Esophagus squamous epithelium (tissue), 4 donors: ENCODE results near the gene ARHGEF28.

Source experiments
- CTCF ChIP-seq, 6 experiments: fragments of 450-650 bp in 4 of 6; fragments of 200-600 bp in 2 of 6; sonication (generic) in 2 of 6; IDR thresholded peaks; one replicate each; pipeline ENCODE4 v1.5.1; 2016 to 2019; ENCODE audit warnings: antibody characterized with exemption in 6 of 6, mild to moderate bottlenecking in 4 of 6, moderate library complexity in 4 of 6
- POLR2A ChIP-seq, 4 donors: fragments of 450-650 bp; IDR thresholded peaks; one replicate each; pipeline ENCODE4 v1.6.1; 2017; ENCODE audit warnings: antibody characterized with exemption in 4 of 4, mild to moderate bottlenecking in 4 of 4, moderate library complexity in 3 of 4

GRCh38 chr5:73672132-73672531, 46.1 kb downstream of the ARHGEF28 start:
- TF ChIP-seq CTCF (IDR thresholded peaks at IDR 0.05) (no peak), POLR2A (IDR thresholded peaks at IDR 0.05) (no peak)
